Panc1 (cell line): ENCODE results near the gene MICALL2. TPM values are rescaled to one million over a fixed set of nuclear protein-coding genes. Genes with fewer than 3 reads are reported as not detected.

ENCODE experiments used
- ATAC-seq: fragments of 200-7000 bp; cut with Tn5 transposase; 2 replicates; pipeline ENCODE4 v1.9.1; 2020; ENCODE audit warnings: mild to moderate bottlenecking, moderate library complexity
- BruUV-seq: library from RNA; stranded (reverse); fragments of 400-500 nt; replicated peaks from 2 replicates; lab custom pipeline; 2021; lab: Mats Ljungman, UMichigan
- CTCF ChIA-PET: fragments of 300-600 bp; sonication (Branson Sonifier 250); formaldehyde crosslinking; loops from one replicate; lab custom pipeline; 2022; ENCODE audit warnings: antibody characterized with exemption; lab: Charles Lee
- POLR2A ChIA-PET: fragments of 300-600 bp; sonication (Branson Sonifier 250); formaldehyde crosslinking; loops from one replicate; lab custom pipeline; 2022; ENCODE audit warnings: antibody characterized with exemption; lab: Charles Lee
- DNase-seq: peaks from one replicate; pipeline ENCODE4 v3.0.0-alpha.2; 2010; ENCODE audit warnings: low read depth, low spot score
- H3K27ac ChIP-seq: 2 replicates; pipeline ENCODE4 v1.5.1; 2011; ENCODE audit warnings: mild to moderate bottlenecking, low read length, inconsistent platforms
- H3K27me3 ChIP-seq: fragments of 200-500 bp; sonication (Bioruptor generic); 2 replicates; pipeline ENCODE4 v1.6.0; 2014; ENCODE audit warnings: low read length, inconsistent platforms; ENCODE audit not compliant: control insufficient read depth, insufficient read depth
- H3K36me3 ChIP-seq: fragments of 200-500 bp; sonication (Bioruptor generic); 2 replicates; pipeline ENCODE4 v1.5.1; 2014; ENCODE audit warnings: inconsistent platforms, mild to moderate bottlenecking, low read length, moderate library complexity; ENCODE audit not compliant: control insufficient read depth, insufficient read depth
- H3K4me1 ChIP-seq: 2 replicates; pipeline ENCODE4 v1.5.1; 2011; ENCODE audit warnings: inconsistent platforms, mild to moderate bottlenecking, low read length, moderate library complexity; ENCODE audit not compliant: control insufficient read depth, insufficient read depth
- H3K4me3 ChIP-seq, 2 experiments: 2 replicates each; pipeline ENCODE4 v1.5.1; 2011 to 2012; ENCODE audit warnings: low read depth in 2 of 2, low read length in 2 of 2, mild to moderate bottlenecking in 2 of 2, inconsistent platforms in 1 of 2, moderate library complexity in 1 of 2
- H3K9me3 ChIP-seq: fragments of 200-500 bp; sonication (Bioruptor generic); 2 replicates; pipeline ENCODE4 v1.5.1; 2014; ENCODE audit warnings: low read depth, mild to moderate bottlenecking, inconsistent platforms, low read length, moderate library complexity; ENCODE audit not compliant: control insufficient read depth, insufficient read depth
- CTCF ChIP-seq: fragments of 450-650 bp; IDR thresholded peaks from 2 replicates; pipeline ENCODE4 v1.5.1; 2017; ENCODE audit warnings: mild to moderate bottlenecking
- POLR2AphosphoS5 ChIP-seq: IDR thresholded peaks from 2 replicates; pipeline ENCODE4 v1.6.1; 2012; ENCODE audit warnings: mild to moderate bottlenecking, low read depth, low read length, moderate library complexity
- REST ChIP-seq, 2 experiments: IDR thresholded peaks; 2 replicates each; pipeline ENCODE4 v1.6.1; 2011 to 2012; ENCODE audit warnings: low read depth in 2 of 2, control low read depth in 1 of 2, low read length in 1 of 2, mild to moderate bottlenecking in 1 of 2, moderate library complexity in 1 of 2; ENCODE audit not compliant: insufficient read depth in 1 of 2
- SIN3A ChIP-seq: IDR thresholded peaks from 2 replicates; pipeline ENCODE4 v1.6.1; 2012; ENCODE audit warnings: low read depth, mild to moderate bottlenecking, low read length, moderate library complexity, borderline replicate concordance; ENCODE audit not compliant: insufficient read depth
- TCF7L2 ChIP-seq: IDR thresholded peaks from 2 replicates; pipeline ENCODE4 v1.6.1; 2011; ENCODE audit warnings: mild to moderate bottlenecking, low read depth, low read length, inconsistent platforms
- in situ Hi-C: cut with HindIII; loops from 2 replicates; pipeline ENCODE4 v1.10.0; 2016; ENCODE audit warnings: low sequenced_read_pairs, low pct_unique_long_range_greater_than_20kb
- intact Hi-C: fragments of 100-400 bp; cut with micrococcal nuclease; formaldehyde crosslinking; loops from one replicate; pipeline ENCODE4 v1.10.0; 2022; ENCODE audit not compliant: unreplicated experiment
- total RNA-seq: library from RNA; stranded (reverse); gene quantifications from one replicate; pipeline ENCODE4 v1.2.1, GENCODE V29; 2021; ENCODE audit not compliant: unreplicated experiment

The MICALL2 gene
- total RNA-seq, 1 experiment from 2014 or later, result 144 TPM

- H3K4me3 ChIP-seq, result no peak overlapping the region
- TF ChIP-seq CTCF, result no peak
- no peak for TF ChIP-seq REST (IDR thresholded peaks at IDR 0.05; ENCODE audit: insufficient read depth in 1 of 2, low read depth in 2 of 2, low read length in 1 of 2)
- TF ChIP-seq SIN3A, result no peak
- TF ChIP-seq TCF7L2, result no peak
- TF ChIP-seq POLR2AphosphoS5, result no peak
- BruUV-seq, result no TSS peak
- no peaks in the 10 kb centered on the region for H3K36me3 ChIP-seq
- no peaks in the 10 kb centered on the region for H3K4me1 ChIP-seq
- in situ Hi-C loops, result no loop called here
- H3K27ac ChIP-seq, result no peak overlapping the region
- H3K9me3 ChIP-seq, result no peaks in the 10 kb centered on the region
- DNase-seq, result no peak
- ATAC-seq, result no peak
- no peaks in the 10 kb centered on the region for H3K27me3 ChIP-seq
- intact Hi-C loops, result loop anchor here (5.0 kb wide), 1 partner anchor 219 kb away; no protein-coding TSS in a partner anchor
- ChIA-PET POLR2A (no interaction called here), CTCF (interaction anchor here (0.6 to 0.7 kb wide), 2 partner anchors 216 to 325 kb away, joined by 4 read pairs; no protein-coding TSS in a partner anchor)
Observed at GRCh38 chr7:1411414-1411813, 47.9 kb downstream of the MICALL2 start.

DNA sequence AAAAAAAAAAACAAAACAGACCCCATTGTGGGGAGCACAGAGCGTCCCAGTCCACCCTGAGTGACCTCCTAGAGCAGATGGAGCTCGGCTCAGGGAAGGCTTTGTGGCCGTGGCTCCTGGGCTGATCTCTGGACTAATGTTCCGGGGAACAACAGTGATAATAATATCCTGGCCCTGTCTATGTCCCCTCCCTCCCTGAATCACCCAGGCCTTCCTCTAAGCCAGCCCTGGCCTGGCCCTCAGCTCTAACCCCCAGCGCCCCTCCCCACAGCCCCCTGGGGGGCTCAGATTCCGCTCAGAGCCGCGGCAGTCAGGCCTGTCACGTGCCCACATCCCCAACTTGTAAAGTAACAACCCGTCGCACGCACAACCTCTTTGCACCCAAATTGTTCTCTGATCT, 48.3 kb downstream of the MICALL2 start:
- Histone ChIP-seq H3K4me3 (no peak overlapping the region), H3K27ac (no peak overlapping the region), H3K27me3 (no peaks in the 10 kb centered on the region), H3K9me3 (no peaks in the 10 kb centered on the region), H3K36me3 (no peaks in the 10 kb centered on the region), H3K4me1 (no peaks in the 10 kb centered on the region)
- in situ Hi-C loops, result no loop called here
- intact Hi-C loops, result loop anchor here (5.0 kb wide), 1 partner anchor 219 kb away; no protein-coding TSS in a partner anchor
- POLR2A ChIA-PET, result no interaction called here
- no peak for TF ChIP-seq CTCF
- no peak for TF ChIP-seq SIN3A
- no peak for TF ChIP-seq POLR2AphosphoS5
- no peak for TF ChIP-seq REST (IDR thresholded peaks at IDR 0.05; ENCODE audit: insufficient read depth in 1 of 2, low read depth in 2 of 2, low read length in 1 of 2)
- TF ChIP-seq TCF7L2, result no peak
- DNase-seq (no peak), ATAC-seq (no peak)
- CTCF ChIA-PET, result interaction anchor here (0.6 to 0.7 kb wide), 4 partner anchors 132 to 325 kb away, joined by 4 to 6 read pairs (median 4); no protein-coding TSS in a partner anchor
- BruUV-seq, result no TSS peak
